Esophagus muscularis mucosa (tissue), 4 donors: ENCODE results near the gene SFXN3. TPM values are rescaled to one million over a fixed set of nuclear protein-coding genes. Genes with fewer than 3 reads are reported as not detected.
A peak's percentile ranks its signal among the peaks of the same experiment; 100 is the strongest.

Experiments
- DNase-seq: peaks from one replicate; pipeline ENCODE4 v3.0.0-alpha.2; 2017; ENCODE audit errors: extremely low spot score
- H3K27ac ChIP-seq, 4 donors: fragments of 200-600 bp; sonication (generic); replicated peaks in 1 of 4; 1 replicate in 3 of 4; 2 replicates in 1 of 4; pipeline ENCODE4 v1.5.1; 2016 to 2019; ENCODE audit warnings: mild to moderate bottlenecking in 1 of 4
- H3K27me3 ChIP-seq, 4 donors: fragments of 200-600 bp; sonication (generic); one replicate each; pipeline versions ENCODE4 v1.5.1 to v1.6.0; 2016 to 2019
- H3K36me3 ChIP-seq, 4 donors: fragments of 200-600 bp; sonication (generic); one replicate each; pipeline ENCODE4 v1.5.1; 2016 to 2019
- H3K4me1 ChIP-seq, 4 donors: fragments of 200-600 bp; sonication (generic); one replicate each; pipeline ENCODE4 v1.5.1; 2016 to 2019
- H3K4me3 ChIP-seq, 4 donors: fragments of 200-600 bp; sonication (generic); 1 replicate in 2 of 4; 2 replicates in 2 of 4; pipeline ENCODE4 v1.5.1; 2016 to 2019; ENCODE audit warnings: mild to moderate bottlenecking in 4 of 4, moderate library complexity in 1 of 4
- H3K9me3 ChIP-seq, 4 donors: fragments of 200-600 bp; sonication (generic); 1 replicate in 3 of 4; 2 replicates in 1 of 4; pipeline ENCODE4 v1.5.1; 2016 to 2019
- CTCF ChIP-seq, 3 experiments: fragments of 200-600 bp in 2 of 3; fragments of 450-650 bp in 1 of 3; sonication (generic) in 2 of 3; IDR thresholded peaks; one replicate each; pipeline ENCODE4 v1.5.1; 2017 to 2019; ENCODE audit warnings: antibody characterized with exemption in 3 of 3, mild to moderate bottlenecking in 2 of 3, moderate library complexity in 1 of 3
- EP300 ChIP-seq: sonication (generic); formaldehyde crosslinking; IDR thresholded peaks from one replicate; pipeline ENCODE4 v1.6.1; 2017; ENCODE audit warnings: antibody characterized with exemption
- POLR2A ChIP-seq: fragments of 450-650 bp; IDR thresholded peaks from one replicate; pipeline ENCODE4 v1.6.1; 2017; ENCODE audit warnings: antibody characterized with exemption, moderate library complexity, mild to moderate bottlenecking, low read depth
- POLR2AphosphoS5 ChIP-seq, 2 donors: sonication (generic); formaldehyde crosslinking; IDR thresholded peaks; one replicate each; pipeline ENCODE4 v1.6.1; 2017; ENCODE audit warnings: antibody characterized with exemption in 2 of 2
- WGBS: methylation state at CpG from one replicate; pipeline ENCODE4 v1.1.5; 2018; 5-methylcytosine and 5-hydroxymethylcytosine counted together
- intact Hi-C: fragments of 100-400 bp; cut with DNase I; formaldehyde crosslinking; loops from one replicate; pipeline ENCODE4 v1.15.1; 2023
- total RNA-seq, 4 donors: library from RNA; depleted of rRNA; stranded (reverse); fragments of >200 nt; gene quantifications; one replicate each; pipeline versions ENCODE4 v1.1.0 to v1.2.1, GENCODE V29; 2016

SFXN3 gene
- total RNA-seq, 4 donors from 2014 or later: 40.9 to 95.5 (median 76.1) TPM

DNA sequence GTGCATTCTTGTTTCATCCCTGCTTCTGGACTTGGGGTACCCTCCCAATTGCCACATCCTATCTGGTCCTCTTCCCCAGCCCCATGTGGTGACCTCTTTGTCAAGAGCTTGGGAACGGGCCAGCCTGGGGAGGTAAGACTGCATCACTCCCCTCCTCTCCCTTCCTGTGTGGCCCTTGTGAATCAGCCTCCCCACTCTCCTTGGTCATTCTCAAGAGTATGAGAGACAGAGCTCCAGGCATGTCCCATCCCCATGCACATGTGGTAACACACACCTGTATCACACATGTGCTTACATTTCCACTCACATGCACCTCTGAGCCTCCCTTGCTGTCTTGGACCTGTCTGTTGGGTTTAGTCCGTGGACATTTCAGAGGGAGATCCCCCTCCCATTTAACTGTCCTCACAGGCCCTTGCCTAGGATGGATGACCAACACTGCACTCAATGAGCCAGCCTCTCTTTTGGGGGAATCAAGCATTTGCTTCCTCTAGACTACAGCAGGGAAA, 46.3 kb upstream of the SFXN3 start:
- peaks cover 22 to 43% (median 37%) of the 10 kb centered on the region in 4 donors for H3K4me1 ChIP-seq
- peaks cover 9 to 68% (median 61%) of the 10 kb centered on the region in 4 donors for H3K36me3 ChIP-seq
- H3K9me3 ChIP-seq: no peaks in the 10 kb centered on the region
- intact Hi-C loops: loop anchor here (5.0 kb wide), 1 partner anchor 43 kb away; no protein-coding TSS in a partner anchor
- H3K4me3 ChIP-seq: no peak overlapping the region
- no peaks in the 10 kb centered on the region for H3K27me3 ChIP-seq
- WGBS: 83% methylated on average over 2 of the region's 2 CpGs
- TF ChIP-seq POLR2A (no peak), EP300 (no peak)
- DNase-seq: no peak
- H3K27ac ChIP-seq: no peak overlapping the region

GRCh38 chr10:100985336-100985735, 45.7 kb upstream of the SFXN3 start:
- 69% methylated on average over 5 of the region's 5 CpGs for WGBS
- intact Hi-C loops: loop anchor here (5.0 kb wide), 1 partner anchor 42 kb away; no protein-coding TSS in a partner anchor
- no peak overlapping the region for H3K4me3 ChIP-seq
- H3K27me3 ChIP-seq: no peaks in the 10 kb centered on the region
- no peak for DNase-seq
- TF ChIP-seq POLR2A: no peak
- TF ChIP-seq CTCF (IDR thresholded peaks at IDR 0.05): no peak
- no peak for TF ChIP-seq EP300
- TF ChIP-seq POLR2AphosphoS5 (IDR thresholded peaks at IDR 0.05): no peak
- peaks cover 9 to 68% (median 59%) of the 10 kb centered on the region in 4 donors for H3K36me3 ChIP-seq
- no peaks in the 10 kb centered on the region for H3K9me3 ChIP-seq
- no peak overlapping the region for H3K27ac ChIP-seq
- H3K4me1 ChIP-seq: peaks cover 22 to 49% (median 38%) of the 10 kb centered on the region in 4 donors

- no peak for TF ChIP-seq POLR2AphosphoS5 (IDR thresholded peaks at IDR 0.05)
- TF ChIP-seq POLR2A: no peak
- TF ChIP-seq CTCF (IDR thresholded peaks at IDR 0.05): no peak
- TF ChIP-seq EP300: no peak
- Histone ChIP-seq H3K9me3 (no peaks in the 10 kb centered on the region), H3K4me3 (peak overlapping the region; percentile 76 to 92 (median 90)), H3K4me1 (peaks cover 22 to 51% (median 38%) of the 10 kb centered on the region in 4 donors), H3K27ac (peak overlapping the region; percentile 77 to 86 (median 82)), H3K36me3 (peaks cover 9 to 68% (median 59%) of the 10 kb centered on the region in 4 donors), H3K27me3 (no peaks in the 10 kb centered on the region)
- 48% methylated on average over 8 of the region's 17 CpGs for WGBS
- no peak for DNase-seq
- intact Hi-C loops: loop anchor here (5.0 kb wide), 1 partner anchor 41 kb away; no protein-coding TSS in a partner anchor
Observed at GRCh38 chr10:100986623-100986951, 44.4 kb upstream of the SFXN3 start.

DNA sequence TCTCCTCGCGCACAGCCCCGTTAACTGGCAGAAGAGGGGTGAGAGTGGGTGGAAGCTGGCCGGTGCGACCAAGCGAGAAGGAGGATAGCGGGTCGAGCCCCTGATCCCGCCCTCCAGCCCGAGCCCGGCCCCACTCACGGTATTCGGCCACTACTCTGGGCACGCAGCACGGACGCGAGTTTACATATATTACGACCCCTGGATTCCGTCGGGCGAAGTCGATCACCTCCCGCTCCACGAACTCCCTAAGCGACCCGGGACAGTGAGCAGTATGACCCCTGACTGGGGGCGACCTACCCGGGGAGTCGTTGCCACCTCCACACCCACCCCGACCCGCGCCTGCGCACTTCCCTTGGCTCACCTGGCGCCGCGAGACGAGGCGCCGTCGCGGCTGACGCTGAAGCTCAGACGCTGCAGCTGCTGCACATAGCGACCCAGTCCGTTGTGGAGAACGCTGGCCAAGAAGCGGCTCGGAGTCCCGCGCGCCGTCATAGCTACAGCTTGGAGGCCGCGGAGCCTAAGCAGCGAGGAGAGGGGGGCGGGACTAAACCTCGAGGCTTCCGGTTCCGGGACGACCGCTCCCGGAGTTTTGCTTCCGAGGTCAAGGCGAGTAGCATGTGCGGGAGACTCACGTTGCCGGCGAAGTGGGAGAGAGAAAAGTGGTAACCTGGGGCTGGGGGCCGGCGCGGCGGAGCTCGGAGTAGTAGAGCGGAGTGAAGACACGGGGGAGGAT, 43.9 kb upstream of the SFXN3 start, which contains the start of the genes MRPL43 and TWNK:
Gene MRPL43 (minus strand): TSS at position 546 of the 733 bp plus-strand sequence. CDS start 54 bp downstream, at position 492.
Gene TWNK (plus strand): TSS at position 592 of the 733 bp plus-strand sequence. CDS start 668 bp downstream, outside the sequence.
- Histone ChIP-seq H3K36me3 (peaks cover 9 to 67% (median 55%) of the 10 kb centered on the region in 4 donors), H3K4me1 (peaks cover 22 to 51% (median 38%) of the 10 kb centered on the region in 4 donors), H3K27ac (peak within 1 kb of the TSS; percentile 77 to 86 (median 82)), H3K4me3 (peak within 1 kb of the TSS; percentile 76 to 92 (median 90)), H3K9me3 (no peaks in the 10 kb centered on the region), H3K27me3 (no peaks in the 10 kb centered on the region)
- TF ChIP-seq POLR2A (no peak), EP300 (no peak), POLR2AphosphoS5 (IDR thresholded peaks at IDR 0.05) (peak; percentile 80 to 87), CTCF (IDR thresholded peaks at IDR 0.05) (peak in 1 of 3 experiments; percentile 8)
- WGBS: 2% methylated on average over 40 of the region's 75 CpGs
- intact Hi-C loops: loop anchor here (5.0 kb wide), 1 partner anchor 40 kb away; no protein-coding TSS in a partner anchor
- DNase-seq: peak; percentile 97

DNA sequence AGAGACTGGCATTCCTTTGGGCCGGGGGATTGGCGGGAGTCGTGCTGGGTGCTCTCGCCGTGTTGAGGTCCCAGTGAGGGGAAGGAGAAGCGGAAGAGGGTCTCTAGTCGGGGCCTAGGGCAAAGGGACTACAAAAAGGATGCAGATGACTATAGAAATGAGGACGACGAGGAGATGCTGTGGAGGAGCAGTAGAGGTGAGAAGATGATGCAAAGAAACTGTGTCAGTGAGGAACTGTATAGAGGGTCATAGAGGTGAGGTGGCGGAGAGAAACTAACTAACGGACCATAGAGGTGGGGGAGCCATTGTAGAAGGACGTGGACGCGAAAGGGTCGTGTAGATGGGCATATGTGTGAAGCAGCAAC, 43.4 kb upstream of the SFXN3 start:
- Histone ChIP-seq H3K27me3 (no peaks in the 10 kb centered on the region), H3K27ac (peak overlapping the region; percentile 77 to 86 (median 82)), H3K9me3 (no peaks in the 10 kb centered on the region), H3K4me1 (peaks cover 22 to 51% (median 38%) of the 10 kb centered on the region in 4 donors), H3K4me3 (peak overlapping the region; percentile 76 to 92 (median 90)), H3K36me3 (peaks cover 10 to 63% (median 52%) of the 10 kb centered on the region in 4 donors)
- intact Hi-C loops: loop anchor here (5.0 kb wide), 1 partner anchor 40 kb away; no protein-coding TSS in a partner anchor
- DNase-seq: no peak
- TF ChIP-seq POLR2A (no peak), CTCF (IDR thresholded peaks at IDR 0.05) (no peak), POLR2AphosphoS5 (IDR thresholded peaks at IDR 0.05) (no peak), EP300 (no peak)
- WGBS: 2% methylated on average over 15 of the region's 15 CpGs
